ENCODE measurements around the gene PON3.

The PON3 gene

DNA sequence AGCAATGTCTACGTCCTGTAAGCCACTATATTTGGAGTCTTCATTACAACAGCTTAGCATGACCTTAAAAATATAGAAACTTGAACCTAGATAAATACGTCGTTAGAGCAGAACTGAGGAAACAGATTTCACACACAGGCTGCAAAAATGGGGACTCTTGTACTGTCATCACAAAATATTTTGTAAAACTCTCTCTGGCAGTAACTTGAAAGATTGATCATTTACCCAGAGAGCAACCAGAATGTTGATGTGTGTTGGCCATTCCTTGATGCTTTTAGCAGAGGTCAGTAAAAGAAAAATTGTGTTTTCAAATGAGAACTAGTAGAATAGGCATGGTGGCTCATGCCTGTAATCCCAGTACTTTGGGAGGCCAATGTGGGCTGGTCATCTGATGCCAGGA, 57.3 kb downstream of the PON3 start:
- Histone ChIP-seq H3K9ac (ENCODE audit: low read depth, low read length) (no peak overlapping the region), H3K27me3 (ENCODE audit: control insufficient read depth, insufficient read depth, low read length) (no peaks in the 10 kb centered on the region), H3K27ac (ENCODE audit: low read depth, low read length) (no peak overlapping the region), H3K36me3 (ENCODE audit: control insufficient read depth, insufficient read depth, low read length) (no peaks in the 10 kb centered on the region), H3K9me3 (ENCODE audit: control insufficient read depth, insufficient read depth, low read length) (no peaks in the 10 kb centered on the region), H3K4me3 (ENCODE audit: low read depth, low read length) (no peak overlapping the region), H3K4me1 (ENCODE audit: control insufficient read depth, insufficient read depth, low read length) (peaks cover 8% of the 10 kb centered on the region; the same call in 1 of the 2 replicates)

DNA sequence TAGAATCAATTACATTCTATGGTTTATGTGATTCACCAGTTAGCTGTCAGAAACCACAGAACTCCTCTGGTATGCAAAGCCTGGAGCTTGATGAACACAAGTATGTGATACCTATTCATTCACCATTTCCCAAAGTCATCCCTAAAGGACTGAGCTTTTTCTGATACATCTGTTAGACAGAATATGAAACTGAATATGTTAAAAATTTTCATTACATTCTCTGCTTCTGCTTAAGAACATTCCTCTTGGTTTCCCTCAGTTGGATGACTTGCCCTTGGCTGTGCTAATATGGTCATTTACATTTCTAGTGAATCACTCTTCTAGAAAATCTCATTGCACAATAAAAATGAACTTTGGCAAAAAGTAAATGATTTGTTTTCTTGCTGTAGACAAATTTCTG, 61.1 kb downstream of the PON3 start:
- H3K4me1 ChIP-seq (ENCODE audit: control insufficient read depth, insufficient read depth, low read length), result peaks cover 10% of the 10 kb centered on the region; the same call in 1 of the 2 replicates
- H3K27ac ChIP-seq (ENCODE audit: low read depth, low read length), result no peak overlapping the region
- no peaks in the 10 kb centered on the region for H3K36me3 ChIP-seq (ENCODE audit: control insufficient read depth, insufficient read depth, low read length)

DNA sequence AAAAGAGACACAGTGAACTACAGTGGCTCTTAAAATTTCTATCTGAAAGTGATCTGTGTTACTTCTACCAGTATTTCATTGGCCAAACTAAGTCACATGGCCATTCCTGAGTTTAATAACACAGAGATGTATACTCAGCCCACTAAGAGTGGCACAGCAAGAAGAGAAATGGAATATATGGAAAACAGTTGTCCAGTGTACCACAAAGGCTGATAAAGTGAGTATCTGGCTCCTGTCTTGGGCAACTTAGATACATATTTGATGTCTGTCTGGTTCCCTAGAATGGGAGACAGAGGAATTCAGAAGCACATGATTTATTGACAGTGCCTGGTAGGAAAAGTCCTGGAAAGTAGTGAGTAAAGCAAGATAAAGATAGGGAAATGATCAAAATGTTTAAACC, 61.7 kb downstream of the PON3 start:
- Histone ChIP-seq H3K27ac (ENCODE audit: low read depth, low read length) (no peak overlapping the region), H3K4me1 (ENCODE audit: control insufficient read depth, insufficient read depth, low read length) (peaks cover 10% of the 10 kb centered on the region; the same call in 1 of the 2 replicates), H3K36me3 (ENCODE audit: control insufficient read depth, insufficient read depth, low read length) (no peaks in the 10 kb centered on the region), H3K27me3 (ENCODE audit: control insufficient read depth, insufficient read depth, low read length) (no peaks in the 10 kb centered on the region), H3K4me3 (ENCODE audit: low read depth, low read length) (no peak overlapping the region), H3K9me3 (ENCODE audit: control insufficient read depth, insufficient read depth, low read length) (no peaks in the 10 kb centered on the region), H3K9ac (ENCODE audit: low read depth, low read length) (no peak overlapping the region)

More for the DNA sequence above, 61.1 kb downstream of the PON3 start:
- H3K4me3 ChIP-seq (ENCODE audit: low read depth, low read length), result no peak overlapping the region
- no peaks in the 10 kb centered on the region for H3K27me3 ChIP-seq (ENCODE audit: control insufficient read depth, insufficient read depth, low read length)
- no peaks in the 10 kb centered on the region for H3K9me3 ChIP-seq (ENCODE audit: control insufficient read depth, insufficient read depth, low read length)
- no peak overlapping the region for H3K9ac ChIP-seq (ENCODE audit: low read depth, low read length)

GRCh38 chr7:95330961-95331337, 65.2 kb downstream of the PON3 start:
- no peak overlapping the region for H3K27ac ChIP-seq (ENCODE audit: low read depth, low read length)
- no peak overlapping the region; the same call in 1 of the 2 replicates for H3K9ac ChIP-seq (ENCODE audit: low read depth, low read length)
- H3K4me1 ChIP-seq (ENCODE audit: control insufficient read depth, insufficient read depth, low read length), result peaks cover 10% of the 10 kb centered on the region; the same call in 1 of the 2 replicates
- H3K4me3 ChIP-seq (ENCODE audit: low read depth, low read length), result no peak overlapping the region
- no peaks in the 10 kb centered on the region for H3K36me3 ChIP-seq (ENCODE audit: control insufficient read depth, insufficient read depth, low read length)
- H3K9me3 ChIP-seq (ENCODE audit: control insufficient read depth, insufficient read depth, low read length), result no peaks in the 10 kb centered on the region
- H3K27me3 ChIP-seq (ENCODE audit: control insufficient read depth, insufficient read depth, low read length), result peaks cover 1% of the 10 kb centered on the region; the same call in 1 of the 2 replicates

DNA sequence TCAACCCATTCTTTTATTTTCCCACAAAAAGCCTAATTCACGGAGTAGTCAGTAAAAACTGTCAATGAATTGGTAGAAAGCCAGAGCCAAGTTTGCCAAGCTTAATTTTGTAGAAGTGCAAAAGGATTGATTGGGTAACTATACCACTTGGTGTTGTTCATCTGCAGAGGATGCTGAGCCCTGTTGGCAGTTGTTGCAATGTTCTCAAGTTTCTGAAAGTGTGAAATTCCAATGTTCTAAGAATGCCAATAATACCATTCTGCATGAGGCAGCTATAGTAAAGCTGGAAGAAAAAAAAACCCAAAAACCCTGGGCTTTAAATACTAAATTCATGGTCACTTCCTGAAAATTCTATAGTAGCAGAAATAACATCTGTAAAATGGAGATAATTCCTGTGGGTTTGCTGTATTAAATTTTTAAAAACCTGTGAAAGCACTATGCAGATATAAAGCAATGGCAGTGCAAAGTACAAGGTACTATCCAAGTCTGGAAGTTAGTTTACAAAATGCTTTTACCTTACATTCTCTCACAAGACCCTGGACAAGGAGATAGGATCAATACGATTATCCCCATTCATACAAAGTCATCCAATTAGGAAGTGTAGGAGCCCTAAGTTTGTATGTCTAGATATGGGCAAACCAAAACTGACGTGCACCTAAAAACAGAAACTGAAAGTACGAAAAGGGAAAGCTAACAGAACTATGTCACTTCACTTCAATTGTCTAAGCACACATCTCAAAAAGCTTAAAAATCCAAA, 65.8 kb downstream of the PON3 start:
- Histone ChIP-seq H3K4me1 (ENCODE audit: control insufficient read depth, insufficient read depth, low read length) (peaks cover 10% of the 10 kb centered on the region; the same call in 1 of the 2 replicates), H3K9ac (ENCODE audit: low read depth, low read length) (no peak overlapping the region), H3K36me3 (ENCODE audit: control insufficient read depth, insufficient read depth, low read length) (no peaks in the 10 kb centered on the region), H3K27me3 (ENCODE audit: control insufficient read depth, insufficient read depth, low read length) (peaks cover 7% of the 10 kb centered on the region; the same call in 1 of the 2 replicates), H3K27ac (ENCODE audit: low read depth, low read length) (no peak overlapping the region), H3K4me3 (ENCODE audit: low read depth, low read length) (no peak overlapping the region), H3K9me3 (ENCODE audit: control insufficient read depth, insufficient read depth, low read length) (no peaks in the 10 kb centered on the region)

DNA sequence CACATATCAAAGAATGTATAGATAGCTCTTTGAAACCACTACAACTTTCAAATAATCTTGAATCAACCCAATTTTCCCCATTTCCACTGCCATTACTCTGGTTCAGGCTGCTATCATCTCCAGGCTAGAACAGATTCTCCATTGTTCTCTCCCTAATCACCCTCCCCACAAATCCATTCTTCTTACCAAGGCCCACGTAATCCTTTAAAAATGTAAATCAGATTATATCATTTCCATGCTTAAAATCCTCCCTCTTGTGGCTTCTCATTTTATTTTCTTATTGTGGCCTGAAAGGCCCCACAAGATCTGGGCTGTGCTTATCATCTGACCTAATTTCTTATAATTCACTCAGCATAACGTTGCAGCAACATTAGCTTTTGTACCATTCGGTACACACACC, 68.8 kb downstream of the PON3 start:
- peaks cover 21% of the 10 kb centered on the region for H3K4me1 ChIP-seq (ENCODE audit: control insufficient read depth, insufficient read depth, low read length)
- H3K36me3 ChIP-seq (ENCODE audit: control insufficient read depth, insufficient read depth, low read length), result no peaks in the 10 kb centered on the region
- no peak overlapping the region for H3K4me3 ChIP-seq (ENCODE audit: low read depth, low read length)
- H3K9me3 ChIP-seq (ENCODE audit: control insufficient read depth, insufficient read depth, low read length), result no peaks in the 10 kb centered on the region
- no peak overlapping the region for H3K9ac ChIP-seq (ENCODE audit: low read depth, low read length)
- peaks cover 25% of the 10 kb centered on the region for H3K27me3 ChIP-seq (ENCODE audit: control insufficient read depth, insufficient read depth, low read length)
- H3K27ac ChIP-seq (ENCODE audit: low read depth, low read length), result no peak overlapping the region

DNA sequence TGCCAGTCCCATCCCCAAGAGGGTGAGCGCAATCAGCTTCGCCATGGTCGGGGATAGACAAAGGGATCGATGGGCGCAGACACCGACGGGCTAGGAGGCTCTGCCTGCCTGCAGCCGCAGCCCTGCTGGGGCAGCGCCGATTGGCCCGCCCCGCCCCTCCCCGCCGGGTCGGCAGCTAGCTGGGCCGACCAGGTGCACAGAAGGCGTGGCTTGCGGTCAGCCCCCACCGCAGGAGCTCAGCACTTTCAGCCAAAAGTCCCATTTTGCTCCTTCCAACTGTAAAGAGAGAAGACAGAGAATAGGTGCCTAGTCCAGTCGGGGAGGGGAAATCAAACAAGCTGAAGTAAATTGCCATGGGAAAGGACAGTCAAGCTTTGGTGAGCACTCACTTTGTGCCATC, 71.7 kb downstream of the PON3 start, which contains the start of gene PON1:
Gene PON1 (minus strand): TSS at position 102 of the 400 bp plus-strand sequence. CDS start 57 bp downstream, at position 45.
- no peaks in the 10 kb centered on the region for H3K36me3 ChIP-seq (ENCODE audit: control insufficient read depth, insufficient read depth, low read length)
- peaks cover 11% of the 10 kb centered on the region; the same call in 1 of the 2 replicates for H3K4me1 ChIP-seq (ENCODE audit: control insufficient read depth, insufficient read depth, low read length)
- H3K27ac ChIP-seq (ENCODE audit: low read depth, low read length), result no peak within 1 kb of the TSS
- peak within 1 kb of the TSS; percentile 47 for H3K4me3 ChIP-seq (ENCODE audit: low read depth, low read length)
- H3K9ac ChIP-seq (ENCODE audit: low read depth, low read length), result no peak within 1 kb of the TSS
- peaks cover 25% of the 10 kb centered on the region for H3K27me3 ChIP-seq (ENCODE audit: control insufficient read depth, insufficient read depth, low read length)
- no peaks in the 10 kb centered on the region for H3K9me3 ChIP-seq (ENCODE audit: control insufficient read depth, insufficient read depth, low read length)

DNA sequence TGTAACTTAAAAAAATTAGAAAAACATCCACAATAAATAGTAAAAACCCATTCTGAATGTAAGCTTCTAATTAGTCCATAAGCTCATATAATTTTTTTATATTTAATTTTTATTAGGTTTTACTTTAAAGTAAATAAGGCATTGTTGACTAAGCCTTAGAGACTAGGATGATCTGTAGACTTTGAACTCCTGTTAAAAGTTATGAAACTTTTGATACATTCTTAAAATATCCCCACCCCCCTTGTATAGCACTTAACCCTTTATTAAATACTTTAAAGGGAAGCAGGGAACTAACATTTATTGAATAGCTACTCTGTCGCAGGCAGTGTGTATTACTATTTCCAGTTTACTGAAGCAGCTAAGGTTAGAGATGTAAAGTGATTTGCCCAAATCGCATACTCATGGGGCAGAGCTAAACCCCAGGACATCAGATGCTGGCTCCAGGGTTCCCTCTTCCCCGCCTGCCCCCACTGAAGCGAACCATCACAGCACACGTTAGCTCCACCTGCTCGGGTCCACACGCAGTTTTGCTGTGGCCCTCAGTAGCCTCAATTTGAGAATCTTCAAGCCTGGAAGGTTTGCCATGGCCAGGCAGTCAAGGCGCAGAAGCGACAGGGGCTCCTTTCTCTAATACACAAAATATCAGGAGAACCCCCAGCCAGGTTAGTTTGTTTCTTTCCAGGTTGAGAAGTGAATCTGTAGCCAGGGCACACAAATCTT, 72.6 kb downstream of the PON3 start:
- peak overlapping the region; percentile 47; the same call in 1 of the 2 replicates for H3K4me3 ChIP-seq (ENCODE audit: low read depth, low read length)
- no peaks in the 10 kb centered on the region for H3K9me3 ChIP-seq (ENCODE audit: control insufficient read depth, insufficient read depth, low read length)
- no peak overlapping the region for H3K27ac ChIP-seq (ENCODE audit: low read depth, low read length)
- no peak overlapping the region for H3K9ac ChIP-seq (ENCODE audit: low read depth, low read length)
- no peaks in the 10 kb centered on the region for H3K36me3 ChIP-seq (ENCODE audit: control insufficient read depth, insufficient read depth, low read length)
- peaks cover 11% of the 10 kb centered on the region; the same call in 1 of the 2 replicates for H3K4me1 ChIP-seq (ENCODE audit: control insufficient read depth, insufficient read depth, low read length)
- peaks cover 25% of the 10 kb centered on the region for H3K27me3 ChIP-seq (ENCODE audit: control insufficient read depth, insufficient read depth, low read length)

- Histone ChIP-seq H3K27ac (ENCODE audit: low read depth, low read length) (no peak overlapping the region), H3K4me1 (ENCODE audit: control insufficient read depth, insufficient read depth, low read length) (peaks cover 11% of the 10 kb centered on the region; the same call in 1 of the 2 replicates), H3K27me3 (ENCODE audit: control insufficient read depth, insufficient read depth, low read length) (peaks cover 25% of the 10 kb centered on the region), H3K4me3 (ENCODE audit: low read depth, low read length) (no peak overlapping the region), H3K9ac (ENCODE audit: low read depth, low read length) (no peak overlapping the region), H3K36me3 (ENCODE audit: control insufficient read depth, insufficient read depth, low read length) (no peaks in the 10 kb centered on the region), H3K9me3 (ENCODE audit: control insufficient read depth, insufficient read depth, low read length) (no peaks in the 10 kb centered on the region)
Measured at GRCh38 chr7:95322854-95323253, 73.3 kb downstream of the PON3 start.

DNA sequence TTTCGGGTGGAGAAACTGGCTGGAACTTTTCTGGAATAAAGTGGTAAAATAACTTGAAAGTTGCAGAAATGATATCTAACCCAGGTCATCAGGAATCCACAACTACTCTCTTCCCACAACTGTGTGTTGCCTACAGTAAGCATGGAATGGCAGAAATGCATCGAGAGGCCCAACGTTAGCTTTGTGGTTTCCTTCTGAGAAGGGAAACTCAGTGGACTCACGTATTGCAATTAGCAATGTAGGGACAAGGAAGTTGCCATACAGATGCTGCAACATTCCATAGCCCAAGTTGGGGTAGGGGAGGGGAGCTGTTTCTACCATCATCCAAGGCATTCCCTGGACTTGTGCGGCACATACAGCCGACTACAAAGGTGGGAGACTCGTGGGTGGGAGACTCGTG, 73.8 kb downstream of the PON3 start:
- Histone ChIP-seq H3K9me3 (ENCODE audit: control insufficient read depth, insufficient read depth, low read length) (no peaks in the 10 kb centered on the region), H3K4me3 (ENCODE audit: low read depth, low read length) (no peak overlapping the region), H3K27ac (ENCODE audit: low read depth, low read length) (no peak overlapping the region), H3K36me3 (ENCODE audit: control insufficient read depth, insufficient read depth, low read length) (no peaks in the 10 kb centered on the region), H3K9ac (ENCODE audit: low read depth, low read length) (no peak overlapping the region), H3K4me1 (ENCODE audit: control insufficient read depth, insufficient read depth, low read length) (peaks cover 11% of the 10 kb centered on the region; the same call in 1 of the 2 replicates), H3K27me3 (ENCODE audit: control insufficient read depth, insufficient read depth, low read length) (peaks cover 25% of the 10 kb centered on the region)

- Histone ChIP-seq H3K9ac (ENCODE audit: low read depth, low read length) (no peak overlapping the region), H3K4me1 (ENCODE audit: control insufficient read depth, insufficient read depth, low read length) (peaks cover 11% of the 10 kb centered on the region; the same call in 1 of the 2 replicates), H3K9me3 (ENCODE audit: control insufficient read depth, insufficient read depth, low read length) (no peaks in the 10 kb centered on the region), H3K27ac (ENCODE audit: low read depth, low read length) (no peak overlapping the region), H3K27me3 (ENCODE audit: control insufficient read depth, insufficient read depth, low read length) (peaks cover 25% of the 10 kb centered on the region), H3K36me3 (ENCODE audit: control insufficient read depth, insufficient read depth, low read length) (no peaks in the 10 kb centered on the region), H3K4me3 (ENCODE audit: low read depth, low read length) (no peak overlapping the region)
Measured at GRCh38 chr7:95321720-95322119, 74.5 kb downstream of the PON3 start.
